Adipocyte (in vitro differentiated cells): ENCODE data around the gene RND1.
A peak's percentile ranks its signal among the peaks of the same experiment; 100 is the strongest.
"Not testable (repeated sequence)": the region's sequence is repeated elsewhere in the genome, so short reads cannot be mapped to it uniquely, and the experiment has no call there.

ENCODE experiments used
- DNase-seq: peaks from one replicate; pipeline ENCODE4 v3.0.0-alpha.2; 2015; ENCODE audit warnings: low read depth
- H3K27me3 ChIP-seq: replicated peaks from 2 replicates; pipeline ENCODE4 v1.7.0; 2013; ENCODE audit warnings: mild to moderate bottlenecking, low read length, moderate library complexity; ENCODE audit not compliant: control insufficient read depth, insufficient read depth
- H3K36me3 ChIP-seq: 2 replicates; pipeline ENCODE4 v1.7.0; 2013; ENCODE audit warnings: low read length, mild to moderate bottlenecking, moderate library complexity; ENCODE audit not compliant: control insufficient read depth, insufficient read depth, severe bottlenecking
- H3K4me1 ChIP-seq: 2 replicates; pipeline ENCODE4 v1.7.0; 2013; ENCODE audit warnings: mild to moderate bottlenecking, low read length, moderate library complexity; ENCODE audit not compliant: control insufficient read depth, insufficient read depth
- H3K4me3 ChIP-seq: 2 replicates; pipeline ENCODE4 v1.7.0; 2013; ENCODE audit warnings: mild to moderate bottlenecking, low read length, moderate library complexity
- H3K9ac ChIP-seq: 2 replicates; pipeline ENCODE4 v1.7.0; 2013; ENCODE audit warnings: mild to moderate bottlenecking, low read length, moderate library complexity
- H3K9me3 ChIP-seq: 2 replicates; pipeline ENCODE4 v1.7.0; 2013; ENCODE audit warnings: mild to moderate bottlenecking, low read length, moderate library complexity; ENCODE audit not compliant: control insufficient read depth

Gene RND1

GRCh38 chr12:48883305-48884161 is 17.9 kb upstream of the RND1 start:
- Histone ChIP-seq H3K4me1 (peaks cover 13% of the 10 kb centered on the region), H3K4me3 (no peak overlapping the region), H3K27me3 (peaks cover 50% of the 10 kb centered on the region), H3K9me3 (no peaks in the 10 kb centered on the region), H3K9ac (no peak overlapping the region), H3K36me3 (no peaks in the 10 kb centered on the region)
- DNase-seq: peak; percentile 23

DNA sequence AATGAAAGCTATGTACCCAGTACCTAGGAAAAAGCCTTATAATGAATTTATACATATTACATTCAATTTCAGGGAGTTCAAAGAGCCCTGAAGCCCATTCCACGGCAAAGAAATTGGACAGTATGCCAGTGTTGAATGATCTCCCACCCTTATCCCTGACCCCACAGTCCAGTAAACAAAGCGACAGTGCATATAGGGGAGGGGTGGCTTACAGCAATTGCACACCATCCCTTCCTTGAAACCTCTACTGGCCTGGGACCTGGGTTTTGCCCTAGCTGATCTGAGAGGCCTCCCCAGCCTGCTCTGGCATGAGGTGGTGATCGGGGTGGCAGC is 17.3 kb upstream of the RND1 start:
- Histone ChIP-seq H3K9ac (no peak overlapping the region), H3K4me1 (peaks cover 13% of the 10 kb centered on the region)

DNA sequence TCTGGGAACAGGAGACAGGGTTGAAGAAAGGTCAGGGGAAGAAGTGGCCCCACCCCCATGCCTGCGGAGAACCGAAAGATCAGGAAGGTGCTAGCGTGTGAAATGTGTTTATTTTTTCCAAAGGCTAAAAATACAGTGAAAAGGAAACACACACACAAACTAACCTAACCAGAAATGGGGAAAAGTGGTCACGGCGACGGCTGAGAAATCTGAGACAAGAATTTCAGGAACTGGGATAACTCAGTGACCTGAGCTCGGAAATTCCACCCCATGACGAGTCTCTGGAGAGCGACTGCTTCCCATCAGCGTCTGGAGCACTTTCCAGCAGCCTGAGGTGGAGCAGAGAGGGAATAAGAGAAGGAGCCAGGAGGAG is 16.6 kb upstream of the RND1 start:
- peak; percentile 46 for DNase-seq
- Histone ChIP-seq H3K4me3 (peak overlapping the region; percentile 59), H3K27me3 (peaks cover 50% of the 10 kb centered on the region), H3K36me3 (no peaks in the 10 kb centered on the region), H3K9ac (no peak overlapping the region), H3K9me3 (no peaks in the 10 kb centered on the region), H3K4me1 (peaks cover 13% of the 10 kb centered on the region)

More for the DNA sequence above, 17.3 kb upstream of the RND1 start:
- DNase-seq: no peak
- H3K27me3 ChIP-seq: peaks cover 50% of the 10 kb centered on the region
- no peaks in the 10 kb centered on the region for H3K9me3 ChIP-seq
- H3K4me3 ChIP-seq: no peak overlapping the region
- H3K36me3 ChIP-seq: no peaks in the 10 kb centered on the region

DNA sequence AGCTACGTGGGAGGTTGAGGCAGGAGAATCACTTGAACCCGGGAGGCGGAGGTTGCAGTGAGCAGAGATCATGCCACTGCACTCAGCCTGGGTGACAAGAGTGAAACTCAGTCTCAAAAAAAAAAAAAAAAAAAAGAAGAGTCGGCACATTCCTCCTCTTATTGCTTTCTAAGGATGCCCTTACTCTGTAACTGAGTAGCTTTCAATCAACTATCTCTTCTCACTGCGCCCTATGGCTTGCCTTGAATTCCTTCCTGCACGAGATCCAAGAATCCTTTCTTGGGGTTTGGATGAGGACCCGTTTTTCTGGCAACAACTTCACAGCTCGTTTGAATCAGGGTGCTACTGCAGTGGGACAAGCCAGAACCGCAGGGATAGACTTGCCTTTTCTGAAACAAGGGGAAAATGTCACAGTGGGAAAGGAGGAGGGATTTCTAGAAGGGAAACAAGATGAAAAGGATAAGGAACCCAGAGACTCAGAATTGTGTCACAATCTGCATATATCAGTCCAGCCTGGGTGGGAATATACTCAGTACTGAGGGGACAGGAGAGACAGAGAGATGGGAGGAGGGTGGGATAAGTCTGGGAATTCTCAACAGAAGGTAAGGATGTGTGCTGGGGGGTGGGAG is 16.1 kb upstream of the RND1 start:
- no peaks in the 10 kb centered on the region for H3K36me3 ChIP-seq
- peak; percentile 14 for DNase-seq
- peaks cover 13% of the 10 kb centered on the region for H3K4me1 ChIP-seq
- no peak overlapping the region for H3K9ac ChIP-seq
- H3K4me3 ChIP-seq: peak overlapping the region; percentile 59
- H3K27me3 ChIP-seq: peaks cover 50% of the 10 kb centered on the region
- H3K9me3 ChIP-seq: no peaks in the 10 kb centered on the region

GRCh38 chr12:48880647-48881046 is 15.0 kb upstream of the RND1 start:
- DNase-seq: no peak
- Histone ChIP-seq H3K9me3 (no peaks in the 10 kb centered on the region), H3K4me3 (no peak overlapping the region), H3K9ac (no peak overlapping the region), H3K4me1 (peaks cover 13% of the 10 kb centered on the region), H3K27me3 (peaks cover 50% of the 10 kb centered on the region), H3K36me3 (no peaks in the 10 kb centered on the region)

GRCh38 chr12:48878548-48878947 is 12.9 kb upstream of the RND1 start:
- H3K9ac ChIP-seq: no peak overlapping the region
- no peaks in the 10 kb centered on the region for H3K36me3 ChIP-seq
- H3K9me3 ChIP-seq: no peaks in the 10 kb centered on the region
- H3K4me1 ChIP-seq: peaks cover 13% of the 10 kb centered on the region
- DNase-seq: no peak
- peaks cover 35% of the 10 kb centered on the region for H3K27me3 ChIP-seq
- no peak overlapping the region for H3K4me3 ChIP-seq

GRCh38 chr12:48875944-48876515 is 10.4 kb upstream of the RND1 start:
- Histone ChIP-seq H3K27me3 (peaks cover 13% of the 10 kb centered on the region), H3K4me3 (no peak overlapping the region), H3K4me1 (peaks cover 6% of the 10 kb centered on the region), H3K9ac (no peak overlapping the region), H3K36me3 (no peaks in the 10 kb centered on the region), H3K9me3 (no peaks in the 10 kb centered on the region)
- DNase-seq: no peak

GRCh38 chr12:48873534-48873933 is 7.9 kb upstream of the RND1 start:
- not testable (repeated sequence) for H3K9ac ChIP-seq, H3K4me1 ChIP-seq, H3K4me3 ChIP-seq, H3K36me3 ChIP-seq, H3K9me3 ChIP-seq, H3K27me3 ChIP-seq, DNase-seq

DNA sequence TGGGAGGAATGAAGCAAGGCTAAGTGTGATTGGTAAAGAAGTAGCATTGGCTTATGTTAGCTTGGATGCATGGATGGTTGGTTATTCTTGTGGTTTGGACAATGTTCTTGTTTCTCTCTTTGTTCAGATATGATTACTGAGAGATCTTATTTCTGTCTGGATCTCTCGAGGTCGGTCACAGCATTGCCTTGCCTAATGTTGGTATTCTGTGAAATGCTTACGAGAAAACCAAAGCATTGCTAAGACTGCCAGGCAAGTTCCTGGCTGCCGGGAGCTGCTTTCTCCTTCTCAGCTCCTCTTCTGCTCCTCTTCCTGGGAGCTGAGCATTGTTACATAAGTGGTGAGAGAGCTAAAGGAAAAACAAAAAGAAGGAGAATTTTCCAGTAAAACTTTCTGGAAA is 7.4 kb upstream of the RND1 start:
- Histone ChIP-seq H3K36me3 (no peaks in the 10 kb centered on the region), H3K9me3 (no peaks in the 10 kb centered on the region), H3K9ac (no peak overlapping the region), H3K4me1 (peaks cover 6% of the 10 kb centered on the region), H3K27me3 (no peaks in the 10 kb centered on the region), H3K4me3 (no peak overlapping the region)
- no peak for DNase-seq

DNA sequence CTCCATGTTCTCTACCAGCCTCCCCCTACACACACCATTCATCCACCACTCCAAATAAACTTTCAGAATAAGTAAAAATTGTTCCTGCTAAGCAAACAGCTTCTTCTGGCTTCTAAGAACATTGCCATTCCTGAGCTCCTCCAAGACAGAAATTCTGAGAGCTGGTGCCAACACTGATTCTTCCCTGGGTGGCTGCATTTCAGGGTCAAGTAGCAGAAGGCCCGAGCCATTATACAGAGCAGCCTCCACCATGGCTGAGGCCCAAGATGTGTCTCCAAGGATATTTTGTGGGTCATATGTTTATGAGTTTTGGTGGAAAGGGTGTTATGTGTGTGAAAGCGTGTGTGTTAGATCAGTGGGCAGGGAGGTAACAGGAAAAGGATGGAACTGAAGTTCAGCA is 3.5 kb upstream of the RND1 start:
- no peak for DNase-seq
- peaks cover 12% of the 10 kb centered on the region for H3K27me3 ChIP-seq
- no peak overlapping the region for H3K4me3 ChIP-seq
- no peaks in the 10 kb centered on the region for H3K9me3 ChIP-seq
- no peaks in the 10 kb centered on the region for H3K36me3 ChIP-seq
- H3K9ac ChIP-seq: no peak overlapping the region
- H3K4me1 ChIP-seq: peaks cover 11% of the 10 kb centered on the region

GRCh38 chr12:48868451-48868850 is 2.8 kb upstream of the RND1 start:
- Histone ChIP-seq H3K9me3 (no peaks in the 10 kb centered on the region), H3K9ac (no peak overlapping the region), H3K4me1 (peaks cover 10% of the 10 kb centered on the region), H3K4me3 (no peak overlapping the region), H3K27me3 (peaks cover 20% of the 10 kb centered on the region), H3K36me3 (no peaks in the 10 kb centered on the region)
- DNase-seq: no peak
